Body of pancreas (tissue), 4 donors: Measurements from ENCODE around the gene ASTN1.

Source experiments
- CTCF ChIP-seq, 7 experiments: fragments of 450-650 bp in 4 of 7; fragments of 200-600 bp in 3 of 7; sonication (generic) in 3 of 7; IDR thresholded peaks; one replicate each; pipeline ENCODE4 v1.5.1; 2016 to 2019; ENCODE audit warnings: antibody characterized with exemption in 7 of 7
- POLR2A ChIP-seq, 3 donors: fragments of 450-650 bp; IDR thresholded peaks; one replicate each; pipeline ENCODE4 v1.6.1; 2016; ENCODE audit warnings: antibody characterized with exemption in 3 of 3, mild to moderate bottlenecking in 2 of 3

DNA sequence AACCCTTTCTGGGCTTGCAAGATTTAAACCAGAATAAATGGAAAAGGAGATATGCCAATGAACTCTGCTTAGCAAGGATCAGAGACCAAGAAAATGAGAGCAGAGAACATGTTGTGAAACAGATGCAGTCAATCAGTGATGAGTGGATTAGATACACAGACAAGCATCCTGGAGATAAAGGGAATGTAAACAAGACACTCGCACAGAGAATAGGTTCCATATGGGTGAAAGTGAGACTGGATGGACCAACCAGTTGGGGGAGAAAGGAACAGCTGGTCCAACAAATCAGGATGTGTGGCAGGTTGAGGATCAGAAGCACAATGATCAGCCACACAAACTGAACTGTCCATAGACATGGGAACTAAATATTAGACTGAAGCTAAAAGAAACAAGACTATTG is 338.2 kb downstream of the ASTN1 start:
- TF ChIP-seq POLR2A (IDR thresholded peaks at IDR 0.05) (no peak), CTCF (IDR thresholded peaks at IDR 0.05) (no peak)
